ENCODE results near the gene MT1HL1.

DNA sequence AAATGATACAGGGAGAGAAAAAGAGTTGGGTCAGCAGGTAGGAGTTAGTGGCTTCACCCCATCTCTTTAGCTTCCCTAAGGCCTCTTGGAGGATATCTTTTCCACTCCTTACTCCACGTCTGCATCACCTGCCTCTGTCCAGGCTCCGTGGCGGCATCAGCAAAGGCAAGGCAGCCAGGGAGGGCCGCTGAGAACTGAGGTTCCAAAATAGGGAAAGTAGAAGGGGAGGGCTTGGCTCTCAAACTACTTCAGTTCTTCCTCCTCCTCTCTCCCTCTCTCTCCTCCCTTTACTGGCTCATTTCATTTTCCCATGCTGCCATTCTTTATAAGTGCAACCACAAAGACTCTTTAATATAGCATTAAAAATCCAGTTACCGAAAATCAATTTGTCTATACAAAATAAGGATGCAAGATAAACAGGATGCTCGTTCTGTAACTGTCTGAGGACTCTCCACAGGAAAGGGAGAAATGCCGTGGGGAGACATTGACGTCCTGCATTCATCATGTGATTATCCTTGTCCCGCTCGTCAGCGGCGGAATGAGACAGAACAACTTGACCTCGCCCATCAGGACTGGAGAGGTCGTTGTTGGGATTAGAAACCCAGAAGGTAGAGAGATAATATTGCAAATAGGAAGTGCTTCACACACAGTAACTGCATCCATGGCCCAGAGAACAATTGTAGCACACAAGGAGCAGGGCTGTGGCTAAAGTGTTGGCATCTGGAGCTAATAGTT, 3.1 kb upstream of the MT1HL1 start:
- TF ChIP-seq YY1 (IDR thresholded peaks at IDR 0.05; ENCODE audit: insufficient read depth, insufficient read length) (no peak), ZNF274 (IDR thresholded peaks at IDR 0.05; ENCODE audit: low read depth, low read length) (no peak), SUZ12 (IDR thresholded peaks at IDR 0.05; ENCODE audit: extremely low read depth, insufficient read depth, insufficient read length) (no peak)

Data from NT2/D1 (cell line).